ENCODE measurements around the gene SPOP. TPM values are rescaled to one million over a fixed set of nuclear protein-coding genes. Genes with fewer than 3 reads are reported as not detected.

The SPOP gene
- total RNA-seq, 4 donors from 2014 or later: 44.3 to 147 (median 99.0) TPM

GRCh38 chr17:49577650-49577934 lies 100.3 kb downstream of the SPOP start:
- no peaks in the 10 kb centered on the region for H3K27me3 ChIP-seq
- peak overlapping the region; percentile 56 to 84 for H3K4me3 ChIP-seq
- no peak for TF ChIP-seq POLR2A (IDR thresholded peaks at IDR 0.05)
- TF ChIP-seq CTCF (IDR thresholded peaks at IDR 0.05): no peak
- peaks cover 9 to 13% of the 10 kb centered on the region in 2 donors for H3K4me1 ChIP-seq
- intact Hi-C loops (cut with DNase I; ENCODE audit: low total_unique reads): loop anchor here (10.0 kb wide), 1 partner anchor 197 kb away; no protein-coding TSS in a partner anchor
- H3K9me3 ChIP-seq: no peaks in the 10 kb centered on the region
- DNase-seq: no peak
- no peaks in the 10 kb centered on the region for H3K36me3 ChIP-seq
- peak overlapping the region; percentile 93 for H3K27ac ChIP-seq

- no peaks in the 10 kb centered on the region for H3K36me3 ChIP-seq
- H3K4me3 ChIP-seq: peak overlapping the region; percentile 56 to 84
- peak overlapping the region; percentile 93 for H3K27ac ChIP-seq
- DNase-seq: no peak
- TF ChIP-seq CTCF (IDR thresholded peaks at IDR 0.05) (no peak), POLR2A (IDR thresholded peaks at IDR 0.05) (no peak)
- no peaks in the 10 kb centered on the region for H3K9me3 ChIP-seq
- peaks cover 9 to 13% of the 10 kb centered on the region in 2 donors for H3K4me1 ChIP-seq
- no peaks in the 10 kb centered on the region for H3K27me3 ChIP-seq
- intact Hi-C loops (cut with DNase I; ENCODE audit: low total_unique reads): loop anchor here (10.0 kb wide), 1 partner anchor 198 kb away; no protein-coding TSS in a partner anchor
Observed at GRCh38 chr17:49576917-49577649, 100.8 kb downstream of the SPOP start.

GRCh38 chr17:49576088-49576916 lies 101.6 kb downstream of the SPOP start:
- intact Hi-C loops (cut with DNase I; ENCODE audit: low total_unique reads): loop anchor here (10.0 kb wide), 1 partner anchor 198 kb away; no protein-coding TSS in a partner anchor
- H3K27me3 ChIP-seq: no peaks in the 10 kb centered on the region
- no peaks in the 10 kb centered on the region for H3K36me3 ChIP-seq
- H3K27ac ChIP-seq: peak overlapping the region; percentile 93
- H3K9me3 ChIP-seq: no peaks in the 10 kb centered on the region
- DNase-seq: peak; percentile 62 to 69
- peak overlapping the region; percentile 56 to 84 for H3K4me3 ChIP-seq
- TF ChIP-seq CTCF (IDR thresholded peaks at IDR 0.05) (no peak), POLR2A (IDR thresholded peaks at IDR 0.05) (no peak)
- H3K4me1 ChIP-seq: peaks cover 9 to 13% of the 10 kb centered on the region in 2 donors

GRCh38 chr17:49575679-49576087 lies 102.2 kb downstream of the SPOP start, which contains the start of gene NXPH3:
Gene NXPH3, plus strand, starts transcription at chr17:49575871. Its CDS starts 349 bp downstream, at chr17:49576220.
- TF ChIP-seq CTCF (IDR thresholded peaks at IDR 0.05) (peak; percentile 26 to 88 (median 74)), POLR2A (IDR thresholded peaks at IDR 0.05) (peak in 1 of 2 donors; percentile 43)
- intact Hi-C loops (cut with DNase I; ENCODE audit: low total_unique reads): loop anchor here (10.0 kb wide), 1 partner anchor 199 kb away; no protein-coding TSS in a partner anchor
- no peaks in the 10 kb centered on the region for H3K27me3 ChIP-seq
- peak; percentile 63 to 76 for DNase-seq
- H3K4me1 ChIP-seq: peaks cover 9 to 13% of the 10 kb centered on the region in 2 donors
- H3K27ac ChIP-seq: peak within 1 kb of the TSS; percentile 93
- H3K9me3 ChIP-seq: no peaks in the 10 kb centered on the region
- H3K36me3 ChIP-seq: no peaks in the 10 kb centered on the region
- H3K4me3 ChIP-seq: peak within 1 kb of the TSS; percentile 56 to 84
